Tibial nerve (tissue), 4 donors: Measurements from ENCODE around the gene SSTR3. TPM values are rescaled to one million over a fixed set of nuclear protein-coding genes. Genes with fewer than 3 reads are reported as not detected.
A peak's percentile ranks its signal among the peaks of the same experiment; 100 is the strongest.
"Not testable (repeated sequence)": the region's sequence is repeated elsewhere in the genome, so short reads cannot be mapped to it uniquely, and the experiment has no call there.

Experiments
- DNase-seq, 2 donors: peaks; one replicate each; pipeline ENCODE4 v3.0.0-alpha.2; 2019; ENCODE audit warnings: low spot score in 2 of 2
- H3K27ac ChIP-seq, 4 donors: fragments of 200-600 bp; sonication (generic) in 3 of 4; one replicate each; pipeline ENCODE4 v1.5.1; 2017 to 2019; ENCODE audit warnings: mild to moderate bottlenecking in 1 of 4
- H3K27me3 ChIP-seq, 2 donors: fragments of 200-600 bp; sonication (generic) in 1 of 2; one replicate each; pipeline versions ENCODE4 v1.5.1 to v1.6.0; 2017 to 2019
- H3K36me3 ChIP-seq, 3 donors: fragments of 200-600 bp; sonication (generic); one replicate each; pipeline ENCODE4 v1.5.1; 2018 to 2019
- H3K4me1 ChIP-seq, 4 donors: fragments of 200-600 bp; sonication (generic) in 3 of 4; one replicate each; pipeline ENCODE4 v1.5.1; 2017 to 2019
- H3K4me3 ChIP-seq, 4 donors: fragments of 200-600 bp; sonication (generic) in 3 of 4; one replicate each; pipeline ENCODE4 v1.5.1; 2017 to 2019; ENCODE audit warnings: mild to moderate bottlenecking in 1 of 4, moderate library complexity in 1 of 4
- H3K9me3 ChIP-seq, 4 donors: fragments of 200-600 bp; sonication (generic) in 3 of 4; one replicate each; pipeline ENCODE4 v1.5.1; 2017 to 2019
- CTCF ChIP-seq, 5 experiments: fragments of 200-600 bp in 3 of 5; fragments of 450-650 bp in 2 of 5; sonication (generic) in 3 of 5; IDR thresholded peaks; one replicate each; pipeline ENCODE4 v1.5.1; 2016 to 2019; ENCODE audit warnings: antibody characterized with exemption in 5 of 5, mild to moderate bottlenecking in 3 of 5, moderate library complexity in 2 of 5
- EP300 ChIP-seq, 2 donors: sonication (generic); formaldehyde crosslinking; IDR thresholded peaks; one replicate each; pipeline ENCODE4 v1.6.1; 2017; ENCODE audit warnings: antibody characterized with exemption in 2 of 2, mild to moderate bottlenecking in 1 of 2
- POLR2A ChIP-seq, 2 donors: fragments of 450-650 bp; IDR thresholded peaks; one replicate each; pipeline ENCODE4 v1.6.1; 2017; ENCODE audit warnings: antibody characterized with exemption in 2 of 2, mild to moderate bottlenecking in 2 of 2, moderate library complexity in 2 of 2
- WGBS, 2 donors: methylation state at CpG; one replicate each; pipeline ENCODE4 v1.1.5; 2018; 5-methylcytosine and 5-hydroxymethylcytosine counted together
- total RNA-seq, 4 donors: library from RNA; depleted of rRNA; stranded (reverse); fragments of >200 nt; gene quantifications; one replicate each; pipeline ENCODE4 v1.1.0, GENCODE V29; 2016

The SSTR3 gene
- total RNA-seq, 4 donors from 2014 or later, result not detected

GRCh38 chr22:37233751-37234631 is 21.7 kb upstream of the SSTR3 start:
- WGBS, 2 donors, result 52 to 56% methylated on average over 23 to 26 of the region's 27 CpGs

GRCh38 chr22:37233371-37233750 is 21.1 kb upstream of the SSTR3 start:
- not testable (repeated sequence) for H3K36me3 ChIP-seq, DNase-seq, H3K27ac ChIP-seq, H3K9me3 ChIP-seq, H3K4me3 ChIP-seq
- H3K4me1 ChIP-seq, result peaks cover 0 to 30% (median 5%) of the 10 kb centered on the region in 4 donors
- WGBS, 2 donors, result 91 to 92% methylated on average over 12 of the region's 12 CpGs
- H3K27me3 ChIP-seq, result peaks cover 0 to 64% of the 10 kb centered on the region in 2 donors

More at GRCh38 chr22:37233751-37234631, 21.7 kb upstream of the SSTR3 start:
- DNase-seq, result no peak
- peaks cover 0 to 24% (median 3%) of the 10 kb centered on the region in 4 donors for H3K4me1 ChIP-seq
- H3K4me3 ChIP-seq, result no peak overlapping the region
- no peaks in the 10 kb centered on the region for H3K36me3 ChIP-seq
- peaks cover 0 to 66% of the 10 kb centered on the region in 2 donors for H3K27me3 ChIP-seq
- H3K27ac ChIP-seq, result peak overlapping the region in 1 of 4 donors; percentile 26
- no peaks in the 10 kb centered on the region for H3K9me3 ChIP-seq
- TF ChIP-seq POLR2A (IDR thresholded peaks at IDR 0.05) (no peak), CTCF (IDR thresholded peaks at IDR 0.05) (no peak), EP300 (IDR thresholded peaks at IDR 0.05) (no peak)

GRCh38 chr22:37232140-37232998 is 20.1 kb upstream of the SSTR3 start:
- no peaks in the 10 kb centered on the region for H3K9me3 ChIP-seq
- H3K27me3 ChIP-seq, result peaks cover 0 to 59% of the 10 kb centered on the region in 2 donors
- no peaks in the 10 kb centered on the region for H3K36me3 ChIP-seq
- 74 to 75% methylated on average over 12 to 15 of the region's 15 CpGs for WGBS, 2 donors
- TF ChIP-seq EP300 (IDR thresholded peaks at IDR 0.05) (no peak), POLR2A (IDR thresholded peaks at IDR 0.05) (no peak), CTCF (IDR thresholded peaks at IDR 0.05) (no peak)
- H3K4me1 ChIP-seq, result peaks cover 0 to 38% (median 5%) of the 10 kb centered on the region in 4 donors
- H3K4me3 ChIP-seq, result no peak overlapping the region
- no peak overlapping the region for H3K27ac ChIP-seq
- no peak for DNase-seq

- Histone ChIP-seq H3K27ac (peak overlapping the region in 1 of 4 donors; percentile 45), H3K36me3 (no peaks in the 10 kb centered on the region), H3K4me1 (peaks cover 0 to 38% (median 5%) of the 10 kb centered on the region in 4 donors), H3K27me3 (peaks cover 0 to 56% of the 10 kb centered on the region in 2 donors), H3K4me3 (no peak overlapping the region), H3K9me3 (no peaks in the 10 kb centered on the region)
- TF ChIP-seq CTCF (IDR thresholded peaks at IDR 0.05) (no peak), POLR2A (IDR thresholded peaks at IDR 0.05) (no peak), EP300 (IDR thresholded peaks at IDR 0.05) (no peak)
- 74 to 77% methylated on average over 21 of the region's 21 CpGs for WGBS, 2 donors
- no peak for DNase-seq
Observed at GRCh38 chr22:37231406-37232139, 19.3 kb upstream of the SSTR3 start.
